Astrocyte (in vitro differentiated cells and primary cell): ENCODE measurements around the gene UVSSA. TPM values are rescaled to one million over a fixed set of nuclear protein-coding genes. Genes with fewer than 3 reads are reported as not detected.
"Not testable (repeated sequence)": the region's sequence is repeated elsewhere in the genome, so short reads cannot be mapped to it uniquely, and the experiment has no call there.

Experiments
- DNase-seq: peaks from one replicate; pipeline ENCODE4 v3.0.0-alpha.2; 2010; ENCODE audit warnings: low read depth
- FAIRE-seq: peaks from 2 replicates; lab custom pipeline; 2011; peaks lifted over from hg19 to GRCh38; lab: Jason Lieb, UNC
- H2AFZ ChIP-seq: 2 replicates; pipeline ENCODE4 v1.6.0; 2012; ENCODE audit warnings: low read depth, low read length, inconsistent platforms
- H3K27ac ChIP-seq: 2 replicates; pipeline ENCODE4 v1.5.1; 2011; ENCODE audit warnings: low read depth, low read length, inconsistent platforms
- H3K27me3 ChIP-seq: 2 replicates; pipeline ENCODE4 v1.6.0; 2011; ENCODE audit warnings: low read length, inconsistent platforms; ENCODE audit not compliant: insufficient read depth
- H3K36me3 ChIP-seq: 2 replicates; pipeline ENCODE4 v1.5.1; 2011; ENCODE audit warnings: low read length, inconsistent platforms; ENCODE audit not compliant: insufficient read depth
- H3K4me1 ChIP-seq: 2 replicates; pipeline ENCODE4 v1.5.1; 2011; ENCODE audit warnings: low read length, inconsistent platforms; ENCODE audit not compliant: insufficient read depth
- H3K4me2 ChIP-seq: 2 replicates; pipeline ENCODE4 v1.6.0; 2012; ENCODE audit warnings: low read length, inconsistent platforms
- H3K4me3 ChIP-seq: 2 replicates; pipeline ENCODE4 v1.5.1; 2011; ENCODE audit warnings: low read depth, mild to moderate bottlenecking, low read length, inconsistent platforms; ENCODE audit not compliant: insufficient read depth
- H3K79me2 ChIP-seq: 2 replicates; pipeline ENCODE4 v1.6.0; 2012; ENCODE audit warnings: mild to moderate bottlenecking, low read length, inconsistent platforms; ENCODE audit not compliant: insufficient read depth
- H3K9ac ChIP-seq: 2 replicates; pipeline ENCODE4 v1.6.0; 2012; ENCODE audit warnings: mild to moderate bottlenecking, low read length, inconsistent platforms
- H3K9me3 ChIP-seq: 2 replicates; pipeline ENCODE4 v1.5.1; 2012; ENCODE audit warnings: low read depth, mild to moderate bottlenecking, low read length, inconsistent platforms; ENCODE audit not compliant: insufficient read depth
- H4K20me1 ChIP-seq: 2 replicates; pipeline ENCODE4 v1.6.0; 2012; ENCODE audit warnings: low read length, inconsistent platforms; ENCODE audit not compliant: insufficient read depth
- H3K27ac Mint-ChIP-seq: one replicate; pipeline ENCODE4 v1.8.0; 2021; ENCODE audit warnings: mild to moderate bottlenecking, mixed read lengths; ENCODE audit not compliant: unreplicated experiment
- H3K27me3 Mint-ChIP-seq: one replicate; pipeline ENCODE4 v1.8.0; 2021; ENCODE audit warnings: low read depth, mixed read lengths; ENCODE audit not compliant: unreplicated experiment
- H3K36me3 Mint-ChIP-seq: one replicate; pipeline ENCODE4 v1.8.0; 2021; ENCODE audit warnings: low read depth, mixed read lengths; ENCODE audit not compliant: unreplicated experiment
- H3K4me1 Mint-ChIP-seq: one replicate; pipeline ENCODE4 v1.8.0; 2021; ENCODE audit warnings: low read depth, mixed read lengths; ENCODE audit not compliant: unreplicated experiment
- H3K4me3 Mint-ChIP-seq: one replicate; pipeline ENCODE4 v1.8.0; 2021; ENCODE audit warnings: mild to moderate bottlenecking, moderate library complexity, mixed read lengths; ENCODE audit not compliant: unreplicated experiment
- H3K9me3 Mint-ChIP-seq: one replicate; pipeline ENCODE4 v1.8.0; 2021; ENCODE audit warnings: mild to moderate bottlenecking, mixed read lengths; ENCODE audit not compliant: unreplicated experiment
- CTCF ChIP-seq: IDR thresholded peaks from 2 replicates; pipeline ENCODE4 v1.5.1; 2011; ENCODE audit warnings: low read depth, mild to moderate bottlenecking, inconsistent platforms, low read length, moderate library complexity; ENCODE audit not compliant: insufficient read depth
- EZH2 ChIP-seq: IDR thresholded peaks from 2 replicates; pipeline ENCODE4 v1.6.1; 2012; ENCODE audit warnings: mild to moderate bottlenecking, low read length, inconsistent platforms; ENCODE audit not compliant: insufficient read depth
- total RNA-seq: library from RNA; stranded (reverse); gene quantifications from 2 replicates; pipeline ENCODE4 v1.2.1, GENCODE V29; 2021

The UVSSA gene
- total RNA-seq, 1 donor from 2014 or later = 14.8 TPM

- H3K9me3 Mint-ChIP-seq = peaks cover 6% of the 10 kb centered on the region
- Histone ChIP-seq H3K27me3 (no peaks in the 10 kb centered on the region), H3K4me1 (peaks cover 3% of the 10 kb centered on the region), H3K9ac (no peak overlapping the region), H3K36me3 (peaks cover 23% of the 10 kb centered on the region), H3K79me2 (peaks cover 34% of the 10 kb centered on the region), H3K4me2 (no peak overlapping the region), H3K9me3 (peaks cover 2% of the 10 kb centered on the region), H2AFZ (no peak overlapping the region), H3K27ac (no peak overlapping the region), H4K20me1 (peaks cover 41% of the 10 kb centered on the region), H3K4me3 (no peak overlapping the region)
- no peaks in the 10 kb centered on the region for H3K27me3 Mint-ChIP-seq
- H3K36me3 Mint-ChIP-seq = peaks cover 32% of the 10 kb centered on the region
- H3K27ac Mint-ChIP-seq = no peak overlapping the region
- DNase-seq (no peak), FAIRE-seq (no peak)
- no peak for TF ChIP-seq CTCF
- TF ChIP-seq EZH2 = no peak
- H3K4me3 Mint-ChIP-seq = no peak overlapping the region
- H3K4me1 Mint-ChIP-seq = peaks cover 12% of the 10 kb centered on the region
These were observed 13.8 kb upstream of the UVSSA start for GRCh38 chr4:1333256-1333655.

GRCh38 chr4:1333851-1334578 lies 13.0 kb upstream of the UVSSA start:
- not testable (repeated sequence) for H3K27ac ChIP-seq, H3K9me3 ChIP-seq, H3K27me3 ChIP-seq, H3K9ac ChIP-seq, H2AFZ ChIP-seq, H3K9me3 Mint-ChIP-seq, H3K4me2 ChIP-seq, H3K4me3 ChIP-seq, FAIRE-seq, DNase-seq, H3K4me1 ChIP-seq, H3K27ac Mint-ChIP-seq, H3K4me3 Mint-ChIP-seq, H3K27me3 Mint-ChIP-seq
- Histone ChIP-seq H4K20me1 (peaks cover 41% of the 10 kb centered on the region), H3K79me2 (peaks cover 28% of the 10 kb centered on the region), H3K36me3 (peaks cover 22% of the 10 kb centered on the region)
- H3K36me3 Mint-ChIP-seq = peaks cover 34% of the 10 kb centered on the region
- peaks cover 14% of the 10 kb centered on the region for H3K4me1 Mint-ChIP-seq

GRCh38 chr4:1334579-1334895 lies 12.5 kb upstream of the UVSSA start:
- no peak for FAIRE-seq
- peaks cover 15% of the 10 kb centered on the region for H3K4me1 Mint-ChIP-seq
- Histone ChIP-seq H3K79me2 (peaks cover 22% of the 10 kb centered on the region), H2AFZ (no peak overlapping the region), H3K36me3 (peaks cover 28% of the 10 kb centered on the region), H3K4me3 (no peak overlapping the region), H3K9ac (no peak overlapping the region), H4K20me1 (peaks cover 41% of the 10 kb centered on the region), H3K4me2 (no peak overlapping the region), H3K4me1 (peaks cover 3% of the 10 kb centered on the region), H3K27ac (no peak overlapping the region), H3K9me3 (peaks cover 2% of the 10 kb centered on the region), H3K27me3 (no peaks in the 10 kb centered on the region)
- peaks cover 37% of the 10 kb centered on the region for H3K36me3 Mint-ChIP-seq
- TF ChIP-seq CTCF = no peak
- no peak for TF ChIP-seq EZH2
- peaks cover 6% of the 10 kb centered on the region for H3K9me3 Mint-ChIP-seq
- no peak for DNase-seq
- H3K27ac Mint-ChIP-seq = no peak overlapping the region
- H3K4me3 Mint-ChIP-seq = no peak overlapping the region
- H3K27me3 Mint-ChIP-seq = no peaks in the 10 kb centered on the region

GRCh38 chr4:1335193-1335883 lies 11.7 kb upstream of the UVSSA start:
- not testable (repeated sequence) for H3K9me3 ChIP-seq, DNase-seq, H3K9me3 Mint-ChIP-seq, H3K27me3 Mint-ChIP-seq, H3K9ac ChIP-seq, FAIRE-seq, H2AFZ ChIP-seq, H3K4me1 ChIP-seq, H3K4me2 ChIP-seq, H3K27ac ChIP-seq, H3K27me3 ChIP-seq, H3K27ac Mint-ChIP-seq, H3K4me3 Mint-ChIP-seq, H3K4me3 ChIP-seq
- Histone ChIP-seq H3K36me3 (peaks cover 33% of the 10 kb centered on the region), H4K20me1 (peaks cover 41% of the 10 kb centered on the region), H3K79me2 (peaks cover 21% of the 10 kb centered on the region)
- Mint-ChIP-seq H3K36me3 (peaks cover 40% of the 10 kb centered on the region), H3K4me1 (peaks cover 15% of the 10 kb centered on the region)
